ENCODE measurements around the gene P3H1.

GRCh38 chr1:42759114-42759513 is 7.7 kb downstream of the P3H1 start:
- TF ChIP-seq CTCF (IDR thresholded peaks at IDR 0.05 in 2 of 3, conservative IDR thresholded peaks at IDR 0.05 in 1 of 3; ENCODE audit: borderline replicate concordance in 1 of 3, insufficient read depth in 1 of 3, low read depth in 2 of 3, low read length in 2 of 3) (0 out of 6 replicates have a peak, but pooled peaks of 2 of the 3 experiments have one; percentile 6 to 15), POLR2A (IDR thresholded peaks at IDR 0.05; ENCODE audit: borderline replicate concordance, extremely low read depth, insufficient read depth, insufficient read length) (no peak), EGR1 (IDR thresholded peaks at IDR 0.05; ENCODE audit: low read depth) (no peak), EZH2 (IDR thresholded peaks at IDR 0.05) (no peak), EZH2phosphoT487 (IDR thresholded peaks at IDR 0.05; ENCODE audit: borderline replicate concordance) (no peak), TCF7L2 (IDR thresholded peaks at IDR 0.05; ENCODE audit: borderline replicate concordance, extremely low read depth, insufficient read depth, insufficient read length) (no peak), ATF3 (IDR thresholded peaks at IDR 0.05) (no peak), SIN3A (IDR thresholded peaks at IDR 0.05; ENCODE audit: low read depth) (no peak), REST (IDR thresholded peaks at IDR 0.05; ENCODE audit: low read depth) (no peak), POLR2AphosphoS5 (IDR thresholded peaks at IDR 0.05; ENCODE audit: low read depth, low read length) (no peak), MAX (IDR thresholded peaks at IDR 0.05) (no peak), CEBPB (IDR thresholded peaks at IDR 0.05; ENCODE audit: low read depth) (no peak)

All from HCT116 (cell line).